Measurements from ENCODE around the gene PARP12. TPM values are rescaled to one million over a fixed set of nuclear protein-coding genes. Genes with fewer than 3 reads are reported as not detected.

Gene PARP12
- total and polyA plus RNA-seq, 9 of the 15 experiments (the other 6 are each of a cell fraction or from before 2014, with no cell fraction given): 4.6 to 40.4 (median 23.5) TPM

- TF ChIP-seq NEUROD1 (IDR thresholded peaks at IDR 0.05; ENCODE audit: borderline replicate concordance, low read depth, low read length, partially characterized antibody): no peak
- TF ChIP-seq FOS (IDR thresholded peaks at IDR 0.05; ENCODE audit: extremely low read depth, insufficient read length): no peak
- peak; percentile 83 for TF ChIP-seq SMC3 (conservative IDR thresholded peaks at IDR 0.05; ENCODE audit: insufficient read depth, low read depth, low read length)
- no peak for TF ChIP-seq ZC3H4 (CRISPR knock-in tag; IDR thresholded peaks at IDR 0.05; ENCODE audit: borderline replicate concordance)
- no peak for TF ChIP-seq ZNF778 (CRISPR knock-in tag; IDR thresholded peaks at IDR 0.05)
- no peak for TF ChIP-seq ZNF444 (CRISPR knock-in tag; IDR thresholded peaks at IDR 0.05)
- no peak for TF ChIP-seq ZNF3 (CRISPR knock-in tag; IDR thresholded peaks at IDR 0.05)
- TF ChIP-seq BRD9 (IDR thresholded peaks at IDR 0.05; ENCODE audit: low read depth, partially characterized antibody): no peak
- no peak for TF ChIP-seq SAP30 (IDR thresholded peaks at IDR 0.05; ENCODE audit: borderline replicate concordance, insufficient read depth, low read depth, low read length, poor library complexity, severe bottlenecking)
- peak; percentile 38; the same call in 1 of the 2 replicates for TF ChIP-seq USF1 (CRISPR knock-in tag; IDR thresholded peaks at IDR 0.05)
- TF ChIP-seq KLF10 (CRISPR knock-in tag; IDR thresholded peaks at IDR 0.05): no peak
- TF ChIP-seq BCL6 (CRISPR knock-in tag; IDR thresholded peaks at IDR 0.05): no peak
- no peak for TF ChIP-seq CSDE1 (IDR thresholded peaks at IDR 0.05)
- peak; percentile 73; the same call in 1 of the 2 replicates for TF ChIP-seq CEBPG (CRISPR knock-in tag; IDR thresholded peaks at IDR 0.05)
- TF ChIP-seq CEBPG (tag; conservative IDR thresholded peaks at IDR 0.05 in 1 of 2, IDR thresholded peaks at IDR 0.05 in 1 of 2): 0 out of 4 replicates have a peak, but pooled peaks of 1 of the 2 experiments have one; percentile 13
- 0 out of 2 replicates have a peak, but pooled peaks have one; percentile 17 for TF ChIP-seq MAFG (tag; conservative IDR thresholded peaks at IDR 0.05)
- TF ChIP-seq NFATC3 (IDR thresholded peaks at IDR 0.05): no peak
- no peak for TF ChIP-seq SMAD4 (CRISPR knock-in tag; conservative IDR thresholded peaks at IDR 0.05)
- TF ChIP-seq ZNF224 (CRISPR knock-in tag; IDR thresholded peaks at IDR 0.05): no peak
- no peak for TF ChIP-seq MAFK (IDR thresholded peaks at IDR 0.05; ENCODE audit: low read length)
- TF ChIP-seq NONO (IDR thresholded peaks at IDR 0.05; ENCODE audit: low read depth in 2 of 2, low read length in 1 of 2): no peak
- no peak for TF ChIP-seq RFX7 (CRISPR knock-in tag; IDR thresholded peaks at IDR 0.05)
- TF ChIP-seq PREB (CRISPR knock-in tag; IDR thresholded peaks at IDR 0.05): no peak
- no peak; the same call in 1 of the 2 replicates for TF ChIP-seq TEAD4 (IDR thresholded peaks at IDR 0.05; ENCODE audit: low read length)
- TF ChIP-seq TEAD4 (CRISPR knock-in tag; IDR thresholded peaks at IDR 0.05; ENCODE audit: borderline replicate concordance): no peak
- 0 out of 2 replicates have a peak, but pooled peaks have one; percentile 32 for TF ChIP-seq DEAF1 (CRISPR knock-in tag; IDR thresholded peaks at IDR 0.05)
- no peak for TF ChIP-seq NFYB (IDR thresholded peaks at IDR 0.05; ENCODE audit: extremely low read depth, insufficient read length)
These were observed 56.8 kb downstream of the PARP12 start (continued) for GRCh38 chr7:140005754-140006503.

All from K562 (cell line).